ENCODE measurements around the gene AEBP2. TPM values are rescaled to one million over a fixed set of nuclear protein-coding genes. Genes with fewer than 3 reads are reported as not detected.
"Not testable (repeated sequence)": the region's sequence is repeated elsewhere in the genome, so short reads cannot be mapped to it uniquely, and the experiment has no call there.

The AEBP2 gene
- total and polyA plus RNA-seq, 12 donors: 5.7 to 31.6 (median 28.2) TPM

DNA sequence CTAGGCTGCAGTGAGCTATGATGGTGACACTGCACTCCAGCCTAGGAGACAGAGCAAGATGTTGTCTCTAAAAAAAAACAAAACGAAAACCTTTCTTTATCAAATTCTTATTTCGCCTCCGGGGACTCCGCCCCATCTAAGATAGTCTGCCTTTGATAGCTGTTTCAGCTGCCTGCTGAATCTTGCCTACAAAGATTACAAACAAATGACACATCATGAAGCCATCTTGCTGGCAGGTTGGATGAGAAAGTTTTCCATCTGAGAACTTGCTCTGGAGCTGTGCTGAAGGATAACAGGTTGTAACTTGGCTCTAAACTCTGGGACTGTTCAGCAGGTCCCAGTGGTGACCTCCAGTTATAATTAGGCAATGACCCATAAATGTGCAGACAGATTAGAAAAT lies 41.8 kb upstream of the AEBP2 start:
- peaks cover 0 to 8% (median 0%) of the 10 kb centered on the region in 9 donors for H3K4me1 ChIP-seq
- H3K27me3 ChIP-seq: no peaks in the 10 kb centered on the region
- WGBS, 2 donors: 71 to 75% methylated on average over 4 of the region's 4 CpGs
- ATAC-seq (peak in 2 of 8 donors; percentile 20 to 40), DNase-seq (no peak)
- H3K9me3 ChIP-seq: no peaks in the 10 kb centered on the region
- no peaks in the 10 kb centered on the region for H3K36me3 ChIP-seq
- H3K27ac ChIP-seq: no peak overlapping the region
- H3K4me3 ChIP-seq: no peak overlapping the region
- intact Hi-C loops (cut with DNase I): no loop called here
- TF ChIP-seq, protein P1, sequence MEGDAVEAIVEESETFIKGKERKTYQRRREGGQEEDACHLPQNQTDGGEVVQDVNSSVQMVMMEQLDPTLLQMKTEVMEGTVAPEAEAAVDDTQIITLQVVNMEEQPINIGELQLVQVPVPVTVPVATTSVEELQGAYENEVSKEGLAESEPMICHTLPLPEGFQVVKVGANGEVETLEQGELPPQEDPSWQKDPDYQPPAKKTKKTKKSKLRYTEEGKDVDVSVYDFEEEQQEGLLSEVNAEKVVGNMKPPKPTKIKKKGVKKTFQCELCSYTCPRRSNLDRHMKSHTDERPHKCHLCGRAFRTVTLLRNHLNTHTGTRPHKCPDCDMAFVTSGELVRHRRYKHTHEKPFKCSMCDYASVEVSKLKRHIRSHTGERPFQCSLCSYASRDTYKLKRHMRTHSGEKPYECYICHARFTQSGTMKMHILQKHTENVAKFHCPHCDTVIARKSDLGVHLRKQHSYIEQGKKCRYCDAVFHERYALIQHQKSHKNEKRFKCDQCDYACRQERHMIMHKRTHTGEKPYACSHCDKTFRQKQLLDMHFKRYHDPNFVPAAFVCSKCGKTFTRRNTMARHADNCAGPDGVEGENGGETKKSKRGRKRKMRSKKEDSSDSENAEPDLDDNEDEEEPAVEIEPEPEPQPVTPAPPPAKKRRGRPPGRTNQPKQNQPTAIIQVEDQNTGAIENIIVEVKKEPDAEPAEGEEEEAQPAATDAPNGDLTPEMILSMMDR (IDR thresholded peaks at IDR 0.05): no peak

DNA sequence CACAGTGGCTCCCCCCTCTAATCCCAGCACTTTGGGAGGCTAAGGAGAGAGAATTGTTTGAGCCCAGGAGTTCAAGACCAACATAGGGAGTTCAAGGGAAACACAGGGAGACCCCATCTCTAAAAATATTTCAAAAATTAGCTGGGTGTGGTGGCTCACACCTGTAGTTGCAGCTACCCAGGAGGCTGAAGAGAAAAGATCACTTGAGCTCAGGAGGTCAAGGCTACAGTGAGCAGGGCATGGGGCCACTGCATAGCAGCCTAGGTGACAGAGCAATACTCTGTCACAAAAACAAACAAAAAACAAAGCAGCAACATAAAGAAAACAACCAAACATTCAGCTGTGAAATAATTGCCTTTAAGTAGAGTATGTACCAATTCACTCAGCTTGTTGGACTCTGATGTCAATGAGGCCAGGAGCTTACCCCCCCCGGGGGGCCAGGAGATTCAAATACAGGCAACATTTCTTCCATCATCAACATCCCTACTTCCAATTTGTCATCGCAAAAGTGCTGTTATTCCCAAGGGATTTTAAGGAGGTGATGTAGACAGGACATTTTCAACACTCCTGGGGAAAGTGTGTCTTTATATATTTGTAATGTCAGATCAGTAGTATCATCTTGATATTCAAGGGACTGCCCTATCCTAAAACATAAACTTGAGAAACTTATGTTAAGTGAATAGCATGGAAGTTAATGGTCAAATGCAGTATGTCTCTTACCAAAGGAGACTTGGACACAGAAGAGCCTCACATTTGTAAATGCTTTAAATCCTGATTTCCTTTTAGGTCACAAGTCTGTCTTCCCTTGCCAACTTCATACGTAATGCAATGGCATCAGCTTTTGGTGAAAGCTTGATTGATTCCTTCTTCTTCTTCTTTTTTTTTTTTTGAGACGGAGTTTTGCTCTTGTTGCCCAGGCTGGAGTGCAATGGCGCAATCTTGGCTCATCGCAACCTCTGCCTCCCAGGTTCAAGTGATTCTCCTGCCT lies 40.6 kb upstream of the AEBP2 start:
- no peaks in the 10 kb centered on the region for H3K36me3 ChIP-seq
- ATAC-seq: no peak
- peaks cover 0 to 17% (median 0%) of the 10 kb centered on the region in 9 donors for H3K4me1 ChIP-seq
- DNase-seq: no peak
- no peaks in the 10 kb centered on the region for H3K27me3 ChIP-seq
- H3K4me3 ChIP-seq: no peak overlapping the region
- WGBS, 2 donors: 73 to 74% methylated on average over 6 of the region's 6 CpGs
- H3K9me3 ChIP-seq: no peaks in the 10 kb centered on the region
- no peak overlapping the region for H3K27ac ChIP-seq
- intact Hi-C loops (cut with DNase I): no loop called here
- TF ChIP-seq, protein P1 (IDR thresholded peaks at IDR 0.05): no peak

DNA sequence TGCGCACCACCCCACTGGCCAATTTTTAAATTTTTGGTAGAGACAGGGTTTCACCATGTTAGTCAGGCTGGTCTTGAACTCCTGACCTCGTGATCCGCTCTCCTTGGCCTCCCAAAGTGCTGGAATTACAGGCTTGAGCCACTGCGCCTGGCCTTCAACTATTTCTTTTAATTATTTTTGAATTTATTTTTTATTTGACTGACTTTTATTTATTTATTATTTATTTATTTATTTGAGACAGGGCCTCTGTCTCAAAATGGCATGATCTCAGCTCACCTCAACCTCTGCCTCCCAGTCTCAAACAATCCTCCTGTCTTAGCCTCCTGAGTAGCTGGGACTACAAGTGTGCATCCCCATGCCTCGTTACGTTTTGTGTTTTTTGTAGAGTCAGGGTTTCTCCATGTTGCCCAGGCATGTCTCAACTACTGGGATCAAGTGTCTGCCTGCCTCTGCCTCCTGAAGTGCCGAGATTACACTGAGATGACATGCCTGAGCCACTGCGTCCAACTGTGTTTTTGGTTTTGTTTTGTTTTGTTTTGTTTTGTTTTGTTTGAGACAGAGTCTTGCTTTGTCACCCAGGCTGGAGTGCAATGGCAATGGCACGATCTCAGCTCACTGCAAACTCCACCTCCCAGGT lies 38.5 kb upstream of the AEBP2 start:
- intact Hi-C loops (cut with DNase I); H3K27ac ChIP-seq; H3K36me3 ChIP-seq; ATAC-seq; H3K27me3 ChIP-seq; H3K9me3 ChIP-seq; DNase-seq; H3K4me3 ChIP-seq: not testable (repeated sequence)
- peaks cover 0 to 11% (median 0%) of the 10 kb centered on the region in 9 donors for H3K4me1 ChIP-seq
- WGBS, 2 donors: 96 to 97% methylated on average over 9 of the region's 9 CpGs

DNA sequence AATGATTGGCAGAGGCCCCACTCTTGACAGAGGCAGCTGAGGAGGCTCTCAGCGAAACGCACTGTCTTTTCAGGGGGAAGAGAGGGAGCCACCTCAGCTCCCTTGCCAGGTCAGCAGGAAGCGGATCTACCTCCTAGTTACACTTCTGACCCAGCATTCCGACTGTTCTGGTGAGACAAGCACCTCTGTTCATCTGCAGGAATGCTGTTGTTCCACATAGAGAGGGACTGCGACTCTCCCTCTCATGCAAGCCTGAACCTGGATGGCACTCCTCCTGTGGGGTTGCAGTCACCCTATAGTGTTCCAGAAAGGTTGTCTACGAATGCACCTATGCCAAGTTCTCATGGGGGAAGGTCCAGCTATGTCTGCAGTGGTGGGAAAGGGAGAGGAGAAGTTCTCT lies 37.1 kb upstream of the AEBP2 start:
- Histone ChIP-seq H3K27me3 (no peaks in the 10 kb centered on the region), H3K36me3 (no peaks in the 10 kb centered on the region), H3K9me3 (no peaks in the 10 kb centered on the region), H3K4me1 (peaks cover 0 to 11% (median 0%) of the 10 kb centered on the region in 9 donors), H3K27ac (no peak overlapping the region), H3K4me3 (no peak overlapping the region)
- intact Hi-C loops (cut with DNase I): no loop called here
- DNase-seq: no peak
- TF ChIP-seq, protein P1 (IDR thresholded peaks at IDR 0.05): no peak
- ATAC-seq: no peak
- 85 to 92% methylated on average over 6 of the region's 6 CpGs for WGBS, 2 donors

All from heart right ventricle (tissue), 16 donors.